GM18861 (cell line): Measurements from ENCODE around the gene PPM1H.

Experiments
- ATAC-seq: cut with Tn5 transposase; IDR thresholded peaks from one replicate; pipeline ENCODE4 v1.9.1; 2021; ENCODE audit not compliant: unreplicated experiment

The PPM1H gene

DNA sequence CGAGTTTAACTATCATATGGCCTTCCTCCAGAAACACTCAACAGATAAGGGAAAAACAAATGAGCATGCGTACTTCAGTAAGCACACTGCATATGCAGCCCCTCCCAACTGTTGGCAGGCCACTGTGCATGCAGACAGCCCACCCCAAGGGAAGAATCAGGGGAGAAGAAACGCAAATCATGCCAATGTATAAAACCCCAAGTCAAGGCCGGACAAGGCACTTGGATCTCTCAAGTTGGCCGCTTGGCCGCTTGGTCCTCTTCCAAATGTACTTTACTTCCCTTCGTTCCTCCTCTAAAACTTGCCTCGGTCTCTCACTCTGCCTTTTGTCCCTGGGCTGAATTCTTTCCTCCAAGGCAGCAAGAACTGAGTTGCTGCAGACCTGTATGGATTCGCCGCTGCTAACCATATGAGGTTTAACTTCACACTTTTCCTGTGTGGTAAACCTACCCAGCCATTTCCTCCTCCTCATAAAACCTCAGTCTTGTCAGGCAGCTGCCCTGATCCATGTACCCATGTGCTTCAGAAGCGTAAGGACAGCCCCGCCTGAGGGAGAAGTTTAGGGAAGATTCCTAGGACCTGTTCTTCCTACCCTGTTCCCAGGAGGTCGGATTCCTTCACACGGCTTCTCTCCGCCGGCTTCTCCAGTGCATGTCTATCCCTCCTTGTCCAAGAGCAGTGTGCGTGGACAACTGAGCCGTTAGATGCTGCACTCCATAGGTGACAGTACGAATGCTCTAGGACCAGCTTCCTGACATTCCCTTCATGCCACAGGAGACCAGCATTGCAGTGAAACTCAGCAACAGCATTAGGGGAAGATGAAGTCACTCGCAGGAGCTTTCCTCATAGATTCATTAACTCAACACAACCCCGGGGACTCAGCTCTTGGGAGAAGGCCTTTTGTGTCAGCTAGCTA lies 280.4 kb downstream of the PPM1H start:
- no peak for ATAC-seq

DNA sequence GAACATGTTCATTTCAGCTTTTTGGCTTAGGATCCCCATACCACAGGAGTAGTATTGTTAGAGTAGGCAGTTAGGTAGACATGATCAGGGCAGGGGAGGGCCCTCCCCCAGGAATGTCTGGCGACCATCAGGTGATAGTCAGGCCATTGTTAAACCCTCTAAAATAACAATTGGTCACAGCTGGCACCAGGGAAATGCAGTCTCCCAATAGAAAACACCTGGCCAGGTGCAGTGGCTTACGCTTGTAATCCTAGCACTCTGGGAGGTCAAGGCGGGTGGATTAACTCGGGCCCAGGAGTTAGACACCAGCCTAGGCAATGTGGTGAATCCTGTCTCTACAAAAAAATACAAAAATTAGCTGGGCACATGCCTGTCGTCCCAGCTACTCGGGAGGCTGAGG lies 281.2 kb downstream of the PPM1H start:
- no peak for ATAC-seq

DNA sequence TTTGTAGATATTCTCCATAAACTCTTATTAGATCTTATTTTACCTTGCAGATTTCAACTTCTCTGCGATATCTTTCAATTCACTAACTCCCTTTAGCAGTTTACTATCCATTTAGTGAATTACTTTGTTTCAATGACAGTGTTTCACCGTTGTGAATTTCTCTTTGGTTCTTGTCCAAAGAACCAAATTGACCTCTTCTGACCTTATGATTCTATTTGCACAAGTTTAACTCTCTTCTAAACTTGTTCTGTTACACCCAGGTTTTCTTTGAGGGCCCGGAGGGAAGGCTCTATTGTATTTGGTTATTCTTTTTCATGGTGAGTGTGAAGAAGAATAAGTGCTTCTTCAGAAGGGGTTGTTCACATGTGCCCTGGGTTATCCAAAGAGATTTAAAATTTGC lies 281.6 kb downstream of the PPM1H start:
- ATAC-seq, result no peak

DNA sequence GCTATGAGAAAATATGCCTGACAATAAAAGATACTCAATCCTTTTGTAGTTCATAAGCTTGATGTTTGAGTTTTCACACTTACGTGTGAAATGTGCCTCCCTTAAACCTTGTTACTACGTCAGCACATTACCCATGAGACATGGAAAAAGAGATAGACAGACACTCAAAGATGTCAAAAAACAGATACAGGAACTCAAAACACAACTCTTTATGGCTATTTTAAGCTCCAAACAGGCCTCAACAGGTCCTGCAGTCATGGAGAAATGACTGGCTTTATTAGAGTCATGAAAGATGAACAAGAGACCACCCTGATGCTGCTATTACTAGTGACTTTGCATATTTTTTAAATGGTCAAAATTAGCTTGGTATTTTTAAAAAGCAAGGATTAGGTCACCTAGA lies 283.8 kb downstream of the PPM1H start:
- no peak for ATAC-seq

GRCh38 chr12:62649412-62650138 lies 285.4 kb downstream of the PPM1H start:
- no peak for ATAC-seq

- no peak for ATAC-seq
Measured at GRCh38 chr12:62647586-62647985, 287.4 kb downstream of the PPM1H start.

GRCh38 chr12:62646566-62646965 lies 288.4 kb downstream of the PPM1H start:
- ATAC-seq, result no peak

DNA sequence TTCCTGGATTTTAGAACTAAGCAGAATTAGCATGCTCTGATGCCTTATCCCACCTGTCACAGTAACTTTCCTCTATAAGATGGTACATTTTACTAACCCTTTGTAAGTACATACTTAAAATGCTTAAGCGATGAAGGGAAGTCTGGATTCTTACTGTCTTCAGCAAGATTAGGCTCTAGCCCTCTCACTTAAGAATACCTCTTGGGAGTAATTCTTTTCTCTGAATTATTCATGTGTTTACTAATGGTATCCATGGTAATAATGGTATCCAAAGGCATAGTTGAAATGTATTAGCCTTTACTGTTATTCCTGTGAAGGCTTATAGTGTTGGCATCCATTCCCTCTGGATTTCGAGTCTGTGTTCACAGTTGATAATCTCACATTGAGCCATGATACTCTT lies 291.5 kb downstream of the PPM1H start:
- ATAC-seq, result no peak

DNA sequence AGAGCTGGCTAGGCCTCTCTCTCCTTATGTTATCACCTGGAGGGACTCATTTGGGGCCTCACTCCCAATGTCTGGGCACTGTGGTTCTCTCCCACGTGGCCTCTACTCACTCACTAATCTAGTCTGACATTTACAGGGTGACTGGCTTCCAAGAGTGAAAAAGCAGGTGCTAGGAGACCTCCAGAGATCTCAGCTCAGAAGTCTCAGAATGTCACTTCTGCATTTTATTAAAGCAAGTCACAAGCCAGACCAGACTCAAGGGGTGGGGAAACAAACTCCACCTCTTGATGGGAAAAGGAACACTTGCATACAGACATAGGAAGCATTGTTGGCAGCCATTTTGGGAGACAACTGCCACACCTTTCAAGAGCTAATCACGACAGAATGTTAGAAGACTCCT lies 292.5 kb downstream of the PPM1H start:
- ATAC-seq, result no peak

DNA sequence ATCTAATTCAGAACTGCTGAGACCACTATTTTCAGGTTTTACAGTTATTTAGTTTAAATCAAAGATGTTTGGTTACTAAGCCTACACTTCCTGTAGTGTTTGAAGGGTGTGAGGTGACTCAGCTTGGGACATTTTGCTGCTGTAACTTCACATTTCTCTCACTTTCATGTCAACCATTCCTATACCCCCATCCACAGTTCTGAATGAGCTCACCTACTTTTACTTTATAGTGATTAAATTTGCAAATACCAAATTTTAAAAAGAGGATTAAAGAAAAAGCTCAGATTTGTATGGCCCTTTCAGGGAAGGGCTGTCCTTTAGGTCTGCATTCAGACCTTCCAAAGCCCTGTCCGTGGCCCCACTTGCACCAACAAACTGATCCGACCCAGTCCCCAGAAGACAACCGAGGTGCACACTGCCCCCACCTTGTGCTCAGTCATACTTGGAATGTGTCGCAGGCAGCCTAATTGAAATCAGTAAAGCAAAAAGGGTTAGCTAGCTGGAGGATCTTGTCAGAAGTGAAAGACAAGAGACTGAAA lies 294.0 kb downstream of the PPM1H start:
- peak; percentile 85 for ATAC-seq

DNA sequence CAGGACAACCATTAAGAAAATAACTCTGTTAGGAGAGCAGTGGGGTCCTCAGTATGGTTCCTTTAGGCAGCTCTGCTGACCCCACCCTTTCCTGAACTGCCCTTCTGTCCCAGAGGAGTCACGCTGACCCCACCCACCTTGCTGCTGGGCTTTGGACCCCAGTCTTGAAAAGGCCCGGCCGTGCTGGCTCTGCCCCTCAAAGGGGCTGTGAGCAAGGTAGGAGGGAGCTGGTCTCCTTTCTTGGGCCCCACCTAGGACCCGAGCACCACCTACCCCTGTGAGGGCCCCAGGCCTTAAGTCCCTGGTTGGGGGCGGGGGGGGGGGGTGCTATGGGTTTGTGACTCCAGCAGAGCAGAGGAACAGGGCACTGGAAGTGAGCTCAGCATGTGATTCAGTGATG lies 297.3 kb downstream of the PPM1H start:
- ATAC-seq, result no peak

DNA sequence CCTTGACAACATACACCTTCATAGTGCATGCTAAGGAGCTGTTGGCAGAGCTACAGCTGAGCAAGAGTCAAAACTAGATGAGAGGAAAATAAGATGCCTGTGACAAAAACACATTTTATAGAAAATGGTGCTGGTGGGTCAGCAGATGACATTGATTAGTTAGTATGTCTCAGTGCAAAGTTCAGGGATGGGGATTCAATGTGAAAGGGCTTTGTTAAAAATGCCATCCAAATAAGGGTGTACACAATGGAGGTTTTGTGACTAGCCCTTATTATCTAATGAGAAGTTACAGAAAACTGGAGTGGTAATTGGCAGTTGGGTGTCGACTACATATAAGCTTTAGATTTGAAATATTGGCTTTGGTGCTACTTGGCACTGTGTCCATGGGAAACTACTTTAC lies 299.3 kb downstream of the PPM1H start:
- ATAC-seq, result no peak

- ATAC-seq, result peak; percentile 38
Measured at GRCh38 chr12:62632411-62632918, 302.5 kb downstream of the PPM1H start.

DNA sequence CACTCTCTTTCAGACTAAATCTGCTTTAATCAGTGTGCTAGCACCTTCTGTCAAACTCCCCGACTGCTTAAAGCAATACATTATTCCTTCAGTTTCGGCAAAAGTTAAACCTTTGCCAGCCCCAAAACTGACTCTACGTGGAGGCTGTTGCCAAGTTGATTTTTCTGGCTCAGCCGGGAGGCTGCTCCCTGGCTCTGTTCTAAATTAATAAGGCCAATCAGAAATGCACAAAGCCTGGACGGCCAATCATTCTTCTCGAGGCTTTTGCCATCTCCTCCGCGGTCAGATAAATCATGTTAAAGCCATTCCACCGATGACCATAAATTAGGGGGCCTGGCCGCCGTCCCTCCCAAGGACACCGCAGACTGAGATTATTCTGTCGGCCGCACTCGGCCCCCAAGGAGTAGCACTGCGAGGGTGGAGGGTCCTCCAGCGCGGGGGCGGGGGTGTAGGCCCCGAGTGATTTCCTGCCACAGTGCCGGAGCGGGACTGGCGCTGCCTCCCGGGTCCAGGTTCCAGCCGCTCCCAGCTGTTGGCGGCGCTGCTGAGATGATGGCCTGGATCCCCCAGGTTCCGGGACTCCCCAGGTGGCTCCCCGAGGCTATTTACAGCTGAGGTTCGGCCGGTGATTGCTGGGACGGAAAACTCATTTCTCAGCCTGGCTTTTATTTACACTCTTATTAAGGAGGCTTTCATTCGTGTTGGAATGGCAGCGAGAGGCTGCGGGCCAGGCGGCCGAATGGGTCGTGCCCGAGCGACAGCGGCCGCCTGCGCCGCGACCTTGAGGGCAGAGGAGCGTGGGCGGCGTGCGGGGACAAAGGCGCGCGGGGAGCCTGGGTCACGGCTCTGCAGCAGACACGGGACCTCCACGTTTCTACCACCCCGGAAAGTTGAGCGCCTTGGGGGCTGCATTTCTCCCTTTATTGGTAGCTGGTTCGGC lies 303.2 kb downstream of the PPM1H start:
- peak; percentile 45 for ATAC-seq

GRCh38 chr12:62629971-62630739 lies 304.8 kb downstream of the PPM1H start:
- ATAC-seq, result no peak

- no peak for ATAC-seq
Measured at GRCh38 chr12:62629413-62629812, 305.5 kb downstream of the PPM1H start.

GRCh38 chr12:62627181-62627580 lies 307.8 kb downstream of the PPM1H start:
- no peak for ATAC-seq

- ATAC-seq, result no peak
Measured at GRCh38 chr12:62625228-62625627, 309.7 kb downstream of the PPM1H start.

GRCh38 chr12:62622177-62622576 lies 312.8 kb downstream of the PPM1H start:
- ATAC-seq, result no peak

DNA sequence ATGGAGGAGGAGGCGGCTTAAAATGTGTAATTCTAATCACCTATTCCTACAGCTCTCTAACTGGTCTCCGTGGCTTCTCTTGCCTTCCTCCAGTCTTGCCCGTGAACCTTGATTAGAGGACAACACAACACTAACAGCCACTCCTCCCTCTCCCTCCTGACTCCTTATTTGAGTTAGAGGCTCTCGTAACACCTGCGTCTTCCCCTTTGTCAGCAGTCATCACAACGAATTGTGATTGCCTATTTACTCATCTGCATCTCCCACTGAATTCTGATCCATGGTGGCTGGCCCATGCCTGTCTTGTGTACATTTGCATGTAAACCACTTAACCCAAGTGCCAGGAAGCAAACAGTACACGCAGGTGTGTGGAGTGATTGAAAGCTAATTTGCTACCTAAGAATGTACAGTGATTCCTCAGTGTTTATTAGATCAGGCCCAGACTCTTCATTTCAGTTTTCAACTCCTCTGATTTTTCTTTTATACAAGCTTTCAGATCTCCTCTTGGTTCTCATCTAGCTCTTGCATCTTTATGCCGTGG lies 313.8 kb downstream of the PPM1H start:
- ATAC-seq, result no peak
